ENCODE measurements around the gene ADGRL3. TPM values are rescaled to one million over a fixed set of nuclear protein-coding genes. Genes with fewer than 3 reads are reported as not detected.

Gene ADGRL3
- under 0.01 TPM in 1 of 2 replicates, not detected in the other for total RNA-seq

DNA sequence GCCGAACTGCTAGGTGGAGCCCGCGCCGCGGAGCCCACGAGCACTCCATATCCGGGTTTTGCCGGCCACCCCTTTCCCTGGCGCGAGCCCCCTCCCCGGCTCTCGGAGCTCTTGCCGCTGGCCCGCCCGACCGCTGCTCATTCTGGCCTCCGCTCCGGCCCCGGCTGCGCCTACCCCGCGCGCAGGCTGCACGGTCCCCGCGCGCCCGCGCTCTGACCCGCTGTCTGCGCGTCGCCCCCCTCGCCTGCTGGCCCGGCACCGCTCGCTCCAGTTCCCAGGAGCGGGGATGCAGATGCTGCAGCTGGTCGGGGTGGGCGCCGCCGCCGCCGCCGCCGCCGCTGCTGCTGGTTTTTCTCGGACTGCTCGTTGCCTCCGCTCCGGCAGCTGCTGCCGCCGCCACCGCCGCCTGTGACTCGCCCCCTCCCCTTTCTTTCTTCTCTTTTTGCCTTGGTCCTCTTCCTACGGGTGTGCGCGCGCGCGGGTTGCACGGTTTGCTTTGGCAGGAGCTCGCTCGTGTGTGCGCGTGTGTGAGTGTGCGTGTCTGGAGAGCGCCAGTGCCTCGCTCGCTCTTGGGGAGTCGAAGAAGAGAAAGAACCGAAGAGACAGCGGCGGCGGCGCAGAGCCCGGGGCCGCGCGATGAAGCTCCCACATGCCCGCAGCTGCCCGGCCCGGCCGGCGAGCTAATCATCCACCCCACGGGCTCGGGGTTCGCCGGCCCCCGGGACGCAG lies at the start of gene ADGRL3:
Gene ADGRL3, plus strand, starts transcription at position 140 of the 729 bp plus-strand sequence.

Measured in hair follicular keratinocyte (primary cell).